WTC11 (cell line): ENCODE data around the gene SPPL2B. TPM values are rescaled to one million over a fixed set of nuclear protein-coding genes. Genes with fewer than 3 reads are reported as not detected.
"Not testable (repeated sequence)": the region's sequence is repeated elsewhere in the genome, so short reads cannot be mapped to it uniquely, and the experiment has no call there.

Experiments used
- ATAC-seq: fragments of 200-7000 bp; cut with Tn5 transposase; 2 replicates; pipeline ENCODE4 v1.10.0; 2021; ENCODE audit warnings: mild to moderate bottlenecking, moderate library complexity
- CTCF ChIA-PET: fragments of 300-600 bp; sonication (Branson Sonifier 250); formaldehyde crosslinking; loops from one replicate; lab custom pipeline; 2021; ENCODE audit warnings: antibody characterized with exemption; lab: Charles Lee
- POLR2A ChIA-PET: fragments of 350-600 bp; sonication (Branson Sonifier 250); formaldehyde crosslinking; loops from one replicate; lab custom pipeline; 2021; ENCODE audit warnings: antibody characterized with exemption; lab: Charles Lee
- DNase-seq: peaks from one replicate; pipeline ENCODE4 v3.0.0; 2021; ENCODE audit warnings: low spot score
- H3K27ac Mint-ChIP-seq: 2 replicates; pipeline ENCODE4 v1.8.0; 2021; ENCODE audit warnings: mixed read lengths
- H3K27me3 Mint-ChIP-seq: 2 replicates; pipeline ENCODE4 v1.8.0; 2021; ENCODE audit warnings: low read depth, mild to moderate bottlenecking, moderate library complexity, mixed read lengths
- H3K36me3 Mint-ChIP-seq: 2 replicates; pipeline ENCODE4 v1.8.0; 2021; ENCODE audit warnings: mixed read lengths
- H3K4me1 Mint-ChIP-seq: 2 replicates; pipeline ENCODE4 v1.8.0; 2022; ENCODE audit warnings: mixed read lengths
- H3K4me3 Mint-ChIP-seq: 2 replicates; pipeline ENCODE4 v1.8.0; 2021; ENCODE audit warnings: mild to moderate bottlenecking, moderate library complexity, mixed read lengths
- H3K9me3 Mint-ChIP-seq: 2 replicates; pipeline ENCODE4 v1.8.0; 2021; ENCODE audit warnings: mixed read lengths
- CBFB ChIP-seq: sonication (generic); formaldehyde crosslinking; IDR thresholded peaks from 2 replicates; pipeline ENCODE4 v1.8.1; 2022; ENCODE audit warnings: mild to moderate bottlenecking, low read depth, missing genetic modification reagents
- ELF4 ChIP-seq: sonication (generic); formaldehyde crosslinking; IDR thresholded peaks from 2 replicates; pipeline ENCODE4 v1.8.1; 2022; ENCODE audit warnings: low read depth, mild to moderate bottlenecking, moderate library complexity, missing genetic modification reagents
- GABPB1 ChIP-seq: sonication (generic); formaldehyde crosslinking; IDR thresholded peaks from 2 replicates; pipeline ENCODE4 v1.8.1; 2023; ENCODE audit warnings: mild to moderate bottlenecking, missing genetic modification reagents
- GRHL2 ChIP-seq: fragments of 250-450 bp; sonication (Bioruptor Pico); IDR thresholded peaks from 2 replicates; pipeline ENCODE4 v1.8.0; 2022; ENCODE audit warnings: mild to moderate bottlenecking, moderate library complexity; ENCODE audit not compliant: insufficient replicate concordance, severe bottlenecking
- JUN ChIP-seq: sonication (generic); formaldehyde crosslinking; IDR thresholded peaks from 2 replicates; pipeline ENCODE4 v1.8.0; 2023; ENCODE audit warnings: mild to moderate bottlenecking, missing genetic modification reagents
- MLX ChIP-seq: sonication (generic); formaldehyde crosslinking; IDR thresholded peaks from 2 replicates; pipeline ENCODE4 v1.8.1; 2023; ENCODE audit warnings: mild to moderate bottlenecking, missing genetic modification reagents, moderate library complexity
- MXD4 ChIP-seq: fragments of 250-450 bp; sonication (Bioruptor Pico); IDR thresholded peaks from 2 replicates; pipeline ENCODE4 v1.8.0; 2021; ENCODE audit warnings: mild to moderate bottlenecking, moderate library complexity, borderline replicate concordance
- MYBL2 ChIP-seq: sonication (generic); formaldehyde crosslinking; IDR thresholded peaks from 2 replicates; pipeline ENCODE4 v1.8.1; 2023; ENCODE audit warnings: mild to moderate bottlenecking, moderate library complexity, missing genetic modification reagents
- NFATC4 ChIP-seq: fragments of 250-450 bp; sonication (Bioruptor Pico); IDR thresholded peaks from 2 replicates; pipeline ENCODE4 v1.9.0; 2021; ENCODE audit warnings: mild to moderate bottlenecking
- NFE2L1 ChIP-seq: sonication (generic); formaldehyde crosslinking; IDR thresholded peaks from 2 replicates; pipeline ENCODE4 v1.8.1; 2023; ENCODE audit warnings: missing genetic modification reagents
- NR1H2 ChIP-seq: sonication (generic); formaldehyde crosslinking; IDR thresholded peaks from 2 replicates; pipeline ENCODE4 v1.9.0; 2021; ENCODE audit warnings: mild to moderate bottlenecking, moderate library complexity, missing genetic modification reagents
- OVOL2 ChIP-seq: fragments of 250-450 bp; sonication (Bioruptor Pico); IDR thresholded peaks from 2 replicates; pipeline ENCODE4 v1.9.0; 2021; ENCODE audit warnings: mild to moderate bottlenecking, borderline replicate concordance
- RELA ChIP-seq: sonication (generic); formaldehyde crosslinking; IDR thresholded peaks from 2 replicates; pipeline ENCODE4 v1.8.1; 2022; ENCODE audit warnings: missing genetic modification reagents, mild to moderate bottlenecking, borderline replicate concordance
- SMAD3 ChIP-seq: sonication (generic); formaldehyde crosslinking; IDR thresholded peaks from 2 replicates; pipeline ENCODE4 v1.8.0; 2022; ENCODE audit warnings: missing genetic modification reagents, mild to moderate bottlenecking, borderline replicate concordance
- TEAD1 ChIP-seq: sonication (generic); formaldehyde crosslinking; IDR thresholded peaks from 2 replicates; pipeline ENCODE4 v1.8.0; 2022; ENCODE audit warnings: mild to moderate bottlenecking, missing genetic modification reagents
- TP53 ChIP-seq: sonication (generic); formaldehyde crosslinking; IDR thresholded peaks from 2 replicates; pipeline ENCODE4 v1.8.1; 2023; ENCODE audit warnings: mild to moderate bottlenecking, missing genetic modification reagents
- ZNF219 ChIP-seq: sonication (generic); formaldehyde crosslinking; IDR thresholded peaks from 2 replicates; pipeline ENCODE4 v1.8.0; 2023; ENCODE audit warnings: missing genetic modification reagents, mild to moderate bottlenecking, borderline replicate concordance
- ZNF232 ChIP-seq: sonication (generic); formaldehyde crosslinking; IDR thresholded peaks from 2 replicates; pipeline ENCODE4 v1.8.0; 2022; ENCODE audit warnings: mild to moderate bottlenecking, missing genetic modification reagents
- ZNF423 ChIP-seq: fragments of 250-450 bp; sonication (Bioruptor Pico); IDR thresholded peaks from 2 replicates; pipeline ENCODE4 v2.1.2; 2022; ENCODE audit warnings: mild to moderate bottlenecking, moderate library complexity
- total RNA-seq: library from RNA; stranded (reverse); gene quantifications from 3 replicates; pipeline ENCODE4 v1.2.3, GENCODE V29; 2021
- TF ChIP-seq, protein P1 (sequence below): sonication (generic); formaldehyde crosslinking; IDR thresholded peaks from 2 replicates; pipeline ENCODE4 v1.8.0; 2022; ENCODE audit warnings: mild to moderate bottlenecking, missing genetic modification reagents
- TF ChIP-seq, protein P2 (sequence below): sonication (generic); formaldehyde crosslinking; IDR thresholded peaks from 2 replicates; pipeline ENCODE4 v1.8.0; 2023; ENCODE audit warnings: missing genetic modification reagents, mild to moderate bottlenecking, borderline replicate concordance

SPPL2B gene
- total RNA-seq, 1 experiment from 2014 or later, result 117 TPM

GRCh38 chr19:2394442-2395292, 66.2 kb downstream of the SPPL2B start:
- TF ChIP-seq, protein P1, sequence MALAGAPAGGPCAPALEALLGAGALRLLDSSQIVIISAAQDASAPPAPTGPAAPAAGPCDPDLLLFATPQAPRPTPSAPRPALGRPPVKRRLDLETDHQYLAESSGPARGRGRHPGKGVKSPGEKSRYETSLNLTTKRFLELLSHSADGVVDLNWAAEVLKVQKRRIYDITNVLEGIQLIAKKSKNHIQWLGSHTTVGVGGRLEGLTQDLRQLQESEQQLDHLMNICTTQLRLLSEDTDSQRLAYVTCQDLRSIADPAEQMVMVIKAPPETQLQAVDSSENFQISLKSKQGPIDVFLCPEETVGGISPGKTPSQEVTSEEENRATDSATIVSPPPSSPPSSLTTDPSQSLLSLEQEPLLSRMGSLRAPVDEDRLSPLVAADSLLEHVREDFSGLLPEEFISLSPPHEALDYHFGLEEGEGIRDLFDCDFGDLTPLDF, result no peak
- TF ChIP-seq GABPB1 (CRISPR knock-in tag), result peak; percentile 87
- POLR2A ChIA-PET, result no interaction called here
- CTCF ChIA-PET, result interaction anchor here (1.1 to 2.6 kb wide), 2 partner anchors 119 to 239 kb away, joined by 5 to 7 read pairs; no protein-coding TSS in a partner anchor
- no peak overlapping the region for H3K4me3 Mint-ChIP-seq
- H3K4me1 Mint-ChIP-seq, result no peaks in the 10 kb centered on the region
- ATAC-seq, result no peak
- no peak overlapping the region for H3K27ac Mint-ChIP-seq
- no peaks in the 10 kb centered on the region for H3K27me3 Mint-ChIP-seq
- DNase-seq, result no peak
- H3K36me3 Mint-ChIP-seq, result no peaks in the 10 kb centered on the region
- H3K9me3 Mint-ChIP-seq, result peaks cover 8% of the 10 kb centered on the region

- H3K36me3 Mint-ChIP-seq, H3K4me1 Mint-ChIP-seq, CTCF ChIA-PET, H3K4me3 Mint-ChIP-seq, DNase-seq, POLR2A ChIA-PET, ATAC-seq, H3K9me3 Mint-ChIP-seq, H3K27me3 Mint-ChIP-seq, H3K27ac Mint-ChIP-seq: not testable (repeated sequence)
Measured at GRCh38 chr19:2395293-2395829, 66.9 kb downstream of the SPPL2B start.

- H3K36me3 Mint-ChIP-seq, ATAC-seq, H3K4me3 Mint-ChIP-seq, H3K4me1 Mint-ChIP-seq, H3K27me3 Mint-ChIP-seq, CTCF ChIA-PET, DNase-seq, POLR2A ChIA-PET, H3K27ac Mint-ChIP-seq, H3K9me3 Mint-ChIP-seq: not testable (repeated sequence)
Measured at GRCh38 chr19:2397173-2397572, 68.7 kb downstream of the SPPL2B start.

- no peaks in the 10 kb centered on the region for H3K36me3 Mint-ChIP-seq
- DNase-seq, result no peak
- peaks cover 5% of the 10 kb centered on the region for H3K9me3 Mint-ChIP-seq
- no peak overlapping the region for H3K27ac Mint-ChIP-seq
- POLR2A ChIA-PET, result no interaction called here
- CTCF ChIA-PET, result interaction anchor here (0.6 to 1.3 kb wide), 3 partner anchors 9 to 83 kb away, joined by 3 to 5 read pairs (median 4); no protein-coding TSS in a partner anchor
- TF ChIP-seq ZNF232 (CRISPR knock-in tag) (no peak), NR1H2 (CRISPR knock-in tag) (no peak), GRHL2 (no peak), MYBL2 (no peak), ZNF423 (CRISPR knock-in tag) (no peak), NFATC4 (CRISPR knock-in tag) (no peak), TP53 (CRISPR knock-in tag) (no peak), TEAD1 (CRISPR knock-in tag) (no peak), OVOL2 (CRISPR knock-in tag) (no peak), CBFB (CRISPR knock-in tag) (no peak), MLX (CRISPR knock-in tag) (no peak), MXD4 (CRISPR knock-in tag) (no peak), ZNF219 (CRISPR knock-in tag) (no peak), NFE2L1 (CRISPR knock-in tag) (no peak), RELA (CRISPR knock-in tag) (no peak), JUN (CRISPR knock-in tag) (no peak), SMAD3 (CRISPR knock-in tag) (no peak), ELF4 (CRISPR knock-in tag) (no peak)
- TF ChIP-seq, protein P2, sequence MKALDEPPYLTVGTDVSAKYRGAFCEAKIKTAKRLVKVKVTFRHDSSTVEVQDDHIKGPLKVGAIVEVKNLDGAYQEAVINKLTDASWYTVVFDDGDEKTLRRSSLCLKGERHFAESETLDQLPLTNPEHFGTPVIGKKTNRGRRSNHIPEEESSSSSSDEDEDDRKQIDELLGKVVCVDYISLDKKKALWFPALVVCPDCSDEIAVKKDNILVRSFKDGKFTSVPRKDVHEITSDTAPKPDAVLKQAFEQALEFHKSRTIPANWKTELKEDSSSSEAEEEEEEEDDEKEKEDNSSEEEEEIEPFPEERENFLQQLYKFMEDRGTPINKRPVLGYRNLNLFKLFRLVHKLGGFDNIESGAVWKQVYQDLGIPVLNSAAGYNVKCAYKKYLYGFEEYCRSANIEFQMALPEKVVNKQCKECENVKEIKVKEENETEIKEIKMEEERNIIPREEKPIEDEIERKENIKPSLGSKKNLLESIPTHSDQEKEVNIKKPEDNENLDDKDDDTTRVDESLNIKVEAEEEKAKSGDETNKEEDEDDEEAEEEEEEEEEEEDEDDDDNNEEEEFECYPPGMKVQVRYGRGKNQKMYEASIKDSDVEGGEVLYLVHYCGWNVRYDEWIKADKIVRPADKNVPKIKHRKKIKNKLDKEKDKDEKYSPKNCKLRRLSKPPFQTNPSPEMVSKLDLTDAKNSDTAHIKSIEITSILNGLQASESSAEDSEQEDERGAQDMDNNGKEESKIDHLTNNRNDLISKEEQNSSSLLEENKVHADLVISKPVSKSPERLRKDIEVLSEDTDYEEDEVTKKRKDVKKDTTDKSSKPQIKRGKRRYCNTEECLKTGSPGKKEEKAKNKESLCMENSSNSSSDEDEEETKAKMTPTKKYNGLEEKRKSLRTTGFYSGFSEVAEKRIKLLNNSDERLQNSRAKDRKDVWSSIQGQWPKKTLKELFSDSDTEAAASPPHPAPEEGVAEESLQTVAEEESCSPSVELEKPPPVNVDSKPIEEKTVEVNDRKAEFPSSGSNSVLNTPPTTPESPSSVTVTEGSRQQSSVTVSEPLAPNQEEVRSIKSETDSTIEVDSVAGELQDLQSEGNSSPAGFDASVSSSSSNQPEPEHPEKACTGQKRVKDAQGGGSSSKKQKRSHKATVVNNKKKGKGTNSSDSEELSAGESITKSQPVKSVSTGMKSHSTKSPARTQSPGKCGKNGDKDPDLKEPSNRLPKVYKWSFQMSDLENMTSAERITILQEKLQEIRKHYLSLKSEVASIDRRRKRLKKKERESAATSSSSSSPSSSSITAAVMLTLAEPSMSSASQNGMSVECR (CRISPR knock-in tag), result no peak
- TF ChIP-seq, all 79 proteins: peak for 0
- ATAC-seq, result no peak
- H3K27me3 Mint-ChIP-seq, result peaks cover 7% of the 10 kb centered on the region
- H3K4me1 Mint-ChIP-seq, result no peaks in the 10 kb centered on the region
- H3K4me3 Mint-ChIP-seq, result no peak overlapping the region
Measured at GRCh38 chr19:2398735-2399305, 70.3 kb downstream of the SPPL2B start.
